ENCODE results near the gene TMEM51. TPM values are rescaled to one million over a fixed set of nuclear protein-coding genes. Genes with fewer than 3 reads are reported as not detected.
A peak's percentile ranks its signal among the peaks of the same experiment; 100 is the strongest.

Gene TMEM51
- total and polyA plus RNA-seq, 10 of the 15 experiments (the other 5 are each of a cell fraction or from before 2014, with no cell fraction given): 0.55 to 4.8 (median 3.1) TPM

DNA sequence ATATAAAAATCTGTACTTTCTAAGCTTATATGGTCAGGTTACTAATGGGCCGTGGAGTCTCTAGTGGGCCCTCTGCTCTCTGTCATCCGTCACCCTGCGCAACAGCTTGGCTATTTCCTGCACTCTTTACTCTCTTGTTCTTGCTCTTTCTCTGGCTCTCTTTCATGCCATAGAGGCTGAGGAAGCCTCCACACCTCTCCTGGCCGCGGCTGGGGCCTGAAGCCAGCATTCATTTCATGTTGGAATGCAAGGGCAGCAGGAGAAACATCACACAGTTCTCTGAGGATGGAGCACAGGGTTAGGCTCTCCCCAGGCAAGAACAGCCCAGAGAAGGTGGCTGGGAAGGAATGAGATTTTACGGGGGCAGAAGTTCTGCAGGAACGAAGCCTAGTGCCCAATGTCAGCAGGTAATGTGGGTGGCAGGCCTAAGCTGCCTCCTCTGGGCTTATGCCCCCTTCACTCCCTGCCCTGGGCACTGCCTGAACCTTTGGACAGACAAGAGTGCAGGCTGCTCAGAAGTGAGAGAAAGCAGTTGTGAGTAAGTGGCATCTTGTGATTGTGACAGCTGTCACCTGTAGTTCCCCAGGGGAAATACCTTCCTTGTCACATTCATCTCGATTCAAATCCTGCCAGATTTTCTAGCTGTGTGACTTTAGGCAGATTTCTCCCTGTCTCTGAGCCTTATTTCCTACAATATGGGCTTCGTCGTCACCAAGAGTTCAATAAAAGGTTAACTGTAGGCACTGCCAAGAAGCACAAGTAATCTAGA is 89.9 kb downstream of the TMEM51 start:
- Histone ChIP-seq H3K9me3 (replicated peaks; ENCODE audit: control insufficient read depth, insufficient read depth, low read length) (peaks cover 13% of the 10 kb centered on the region; the same call in 2 of the 3 replicates), H3K9ac (ENCODE audit: control insufficient read depth, insufficient read depth, low read length) (no peak overlapping the region), H3K79me2 (ENCODE audit: control insufficient read depth, insufficient read depth, low read length) (no peaks in the 10 kb centered on the region), H3K27ac (ENCODE audit: control insufficient read depth, insufficient read depth) (no peak overlapping the region), H3K36me3 (ENCODE audit: control insufficient read depth in 2 of 2, insufficient read depth in 2 of 2, low read length in 1 of 2) (no peaks in the 10 kb centered on the region), H2AFZ (ENCODE audit: control insufficient read depth, low read depth, low read length) (no peak overlapping the region), H3K4me3 (no peak overlapping the region), H3K4me1 (ENCODE audit: control insufficient read depth, insufficient read depth, low read length) (peaks cover 10% of the 10 kb centered on the region), H3K4me2 (ENCODE audit: control insufficient read depth, insufficient read depth) (no peak overlapping the region), H3K27me3 (replicated peaks in 1 of 2; ENCODE audit: control insufficient read depth in 2 of 2, insufficient read depth in 2 of 2, low read length in 1 of 2) (no peaks in the 10 kb centered on the region), H4K20me1 (ENCODE audit: control insufficient read depth, insufficient read depth) (no peaks in the 10 kb centered on the region)
- FAIRE-seq (no peak), DNase-seq (ENCODE audit: low read depth, low spot score) (no peak), ATAC-seq (peak; percentile 55)
- 41% methylated on average over 10 of the region's 10 CpGs for WGBS (ENCODE audit: insufficient coverage, insufficient replicate concordance, low lambda C conversion rate, missing lambda C conversion rate)
- CTCF ChIA-PET: interaction anchor here (0.6 to 1.2 kb wide), 4 partner anchors 11 to 88 kb away, joined by 3 to 5 read pairs (median 4); no protein-coding TSS in a partner anchor
- no TSS peak for BruUV-seq (replicated peaks)
- intact Hi-C loops (cut with micrococcal nuclease; ENCODE audit: unreplicated experiment) (no loop called here), in situ Hi-C loops (cut with MboI) (no loop called here)
- SMC1A ChIA-PET (ENCODE audit: uncharacterized antibody, unreplicated experiment): interaction anchor here (1.0 to 4.9 kb wide), 9 partner anchors 9 to 88 kb away, joined by 3 to 25 read pairs (median 5); no protein-coding TSS in a partner anchor
- POLR2A ChIA-PET: interaction anchor here (0.8 to 2.0 kb wide), 3 partner anchors 9 to 87 kb away, joined by 3 to 9 read pairs (median 4); no protein-coding TSS in a partner anchor
- RAD21 ChIA-PET (ENCODE audit: unreplicated experiment): interaction anchor here (0.6 to 2.0 kb wide), 4 partner anchors 12 to 87 kb away, joined by 3 to 6 read pairs (median 4); no protein-coding TSS in a partner anchor
- TF ChIP-seq, protein P1, sequence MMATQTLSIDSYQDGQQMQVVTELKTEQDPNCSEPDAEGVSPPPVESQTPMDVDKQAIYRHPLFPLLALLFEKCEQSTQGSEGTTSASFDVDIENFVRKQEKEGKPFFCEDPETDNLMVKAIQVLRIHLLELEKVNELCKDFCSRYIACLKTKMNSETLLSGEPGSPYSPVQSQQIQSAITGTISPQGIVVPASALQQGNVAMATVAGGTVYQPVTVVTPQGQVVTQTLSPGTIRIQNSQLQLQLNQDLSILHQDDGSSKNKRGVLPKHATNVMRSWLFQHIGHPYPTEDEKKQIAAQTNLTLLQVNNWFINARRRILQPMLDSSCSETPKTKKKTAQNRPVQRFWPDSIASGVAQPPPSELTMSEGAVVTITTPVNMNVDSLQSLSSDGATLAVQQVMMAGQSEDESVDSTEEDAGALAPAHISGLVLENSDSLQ (IDR thresholded peaks at IDR 0.05): peak; percentile 78
- TF ChIP-seq NFYB (IDR thresholded peaks at IDR 0.05; ENCODE audit: insufficient read depth, low read depth, low read length): no peak
- no peak for TF ChIP-seq STAT1 (conservative IDR thresholded peaks at IDR 0.05)
- no peak for TF ChIP-seq BRCA1 (IDR thresholded peaks at IDR 0.05; ENCODE audit: low read depth, low read length)
- no peak; a peak in 1 of 4 replicates for TF ChIP-seq BHLHE40 (IDR thresholded peaks at IDR 0.05; ENCODE audit: borderline replicate concordance in 1 of 2, low read depth in 2 of 2, low read length in 1 of 2)
- TF ChIP-seq SP1 (IDR thresholded peaks at IDR 0.05; ENCODE audit: low read depth, low read length): no peak
- TF ChIP-seq GABPA (IDR thresholded peaks at IDR 0.05; ENCODE audit: low read depth): no peak
- TF ChIP-seq, protein P2, sequence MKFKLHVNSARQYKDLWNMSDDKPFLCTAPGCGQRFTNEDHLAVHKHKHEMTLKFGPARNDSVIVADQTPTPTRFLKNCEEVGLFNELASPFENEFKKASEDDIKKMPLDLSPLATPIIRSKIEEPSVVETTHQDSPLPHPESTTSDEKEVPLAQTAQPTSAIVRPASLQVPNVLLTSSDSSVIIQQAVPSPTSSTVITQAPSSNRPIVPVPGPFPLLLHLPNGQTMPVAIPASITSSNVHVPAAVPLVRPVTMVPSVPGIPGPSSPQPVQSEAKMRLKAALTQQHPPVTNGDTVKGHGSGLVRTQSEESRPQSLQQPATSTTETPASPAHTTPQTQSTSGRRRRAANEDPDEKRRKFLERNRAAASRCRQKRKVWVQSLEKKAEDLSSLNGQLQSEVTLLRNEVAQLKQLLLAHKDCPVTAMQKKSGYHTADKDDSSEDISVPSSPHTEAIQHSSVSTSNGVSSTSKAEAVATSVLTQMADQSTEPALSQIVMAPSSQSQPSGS (IDR thresholded peaks at IDR 0.05; ENCODE audit: low read length): no peak
- no peak for TF ChIP-seq TBL1XR1 (IDR thresholded peaks at IDR 0.05; ENCODE audit: low read depth, low read length)
- no peak for TF ChIP-seq GATAD2B (conservative IDR thresholded peaks at IDR 0.05; ENCODE audit: low read depth)
- no peak for TF ChIP-seq ZNF24 (IDR thresholded peaks at IDR 0.05)
- no peak for TF ChIP-seq CBX3 (IDR thresholded peaks at IDR 0.05; ENCODE audit: borderline replicate concordance, low read depth)
- TF ChIP-seq NRF1 (conservative IDR thresholded peaks at IDR 0.05; ENCODE audit: low read depth, low read length): no peak
- TF ChIP-seq, protein P3, sequence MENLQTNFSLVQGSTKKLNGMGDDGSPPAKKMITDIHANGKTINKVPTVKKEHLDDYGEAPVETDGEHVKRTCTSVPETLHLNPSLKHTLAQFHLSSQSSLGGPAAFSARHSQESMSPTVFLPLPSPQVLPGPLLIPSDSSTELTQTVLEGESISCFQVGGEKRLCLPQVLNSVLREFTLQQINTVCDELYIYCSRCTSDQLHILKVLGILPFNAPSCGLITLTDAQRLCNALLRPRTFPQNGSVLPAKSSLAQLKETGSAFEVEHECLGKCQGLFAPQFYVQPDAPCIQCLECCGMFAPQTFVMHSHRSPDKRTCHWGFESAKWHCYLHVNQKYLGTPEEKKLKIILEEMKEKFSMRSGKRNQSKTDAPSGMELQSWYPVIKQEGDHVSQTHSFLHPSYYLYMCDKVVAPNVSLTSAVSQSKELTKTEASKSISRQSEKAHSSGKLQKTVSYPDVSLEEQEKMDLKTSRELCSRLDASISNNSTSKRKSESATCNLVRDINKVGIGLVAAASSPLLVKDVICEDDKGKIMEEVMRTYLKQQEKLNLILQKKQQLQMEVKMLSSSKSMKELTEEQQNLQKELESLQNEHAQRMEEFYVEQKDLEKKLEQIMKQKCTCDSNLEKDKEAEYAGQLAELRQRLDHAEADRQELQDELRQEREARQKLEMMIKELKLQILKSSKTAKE (IDR thresholded peaks at IDR 0.05; ENCODE audit: low read depth, poor library complexity, severe bottlenecking): peak; percentile 16
- peak in 1 of 2 experiments; percentile 34; a peak in 1 of 4 replicates for TF ChIP-seq EP300 (IDR thresholded peaks at IDR 0.05; ENCODE audit: borderline replicate concordance in 1 of 2, control insufficient read depth in 1 of 2, low read depth in 2 of 2, low read length in 2 of 2)
- TF ChIP-seq MTA3 (IDR thresholded peaks at IDR 0.05; ENCODE audit: borderline replicate concordance, low read length): no peak
- no peak for TF ChIP-seq BCL11A (IDR thresholded peaks at IDR 0.05; ENCODE audit: low read depth, low read length)
- no peak for TF ChIP-seq MXI1 (IDR thresholded peaks at IDR 0.05; ENCODE audit: low read depth, low read length)
- TF ChIP-seq NFXL1 (IDR thresholded peaks at IDR 0.05; ENCODE audit: borderline replicate concordance): 0 out of 2 replicates have a peak, but pooled peaks have one; percentile 34
- no peak for TF ChIP-seq CHD1 (IDR thresholded peaks at IDR 0.05; ENCODE audit: low read depth, low read length)

Measured in GM12878 (cell line).